GM12865 (cell line): Measurements from ENCODE around the gene WDR13.

Experiments used
- DNase-seq: peaks from one replicate; pipeline ENCODE4 v3.0.0; 2010; ENCODE audit warnings: low read depth
- H3K4me3 ChIP-seq: 2 replicates; pipeline ENCODE4 v1.5.1; 2011; ENCODE audit warnings: mild to moderate bottlenecking, low read depth, low read length, control low read depth
- CTCF ChIP-seq: IDR thresholded peaks from 2 replicates; pipeline ENCODE4 v1.5.1; 2011; ENCODE audit warnings: low read length, control low read depth, low read depth, inconsistent platforms; ENCODE audit not compliant: insufficient read depth; ENCODE audit errors: missing control alignments

WDR13 gene

GRCh38 chrX:48580662-48581061 is 16.6 kb upstream of the WDR13 start:
- DNase-seq: no peak
- no peak overlapping the region for H3K4me3 ChIP-seq
- TF ChIP-seq CTCF: no peak

- TF ChIP-seq CTCF: no peak
- DNase-seq: no peak
- no peak overlapping the region for H3K4me3 ChIP-seq
These were observed 12.6 kb upstream of the WDR13 start for GRCh38 chrX:48584698-48585097.

- DNase-seq: no peak
- no peak for TF ChIP-seq CTCF
- H3K4me3 ChIP-seq: no peak overlapping the region
These were observed 7.7 kb upstream of the WDR13 start for GRCh38 chrX:48589482-48590162.

- H3K4me3 ChIP-seq: no peak overlapping the region
- no peak for DNase-seq
- TF ChIP-seq CTCF: no peak
These were observed 6.8 kb upstream of the WDR13 start for GRCh38 chrX:48590203-48591103.

- TF ChIP-seq CTCF: no peak
- no peak overlapping the region for H3K4me3 ChIP-seq
These were observed 6.0 kb upstream of the WDR13 start for GRCh38 chrX:48591255-48591791.

GRCh38 chrX:48592971-48593370 is 4.3 kb upstream of the WDR13 start:
- no peak for DNase-seq
- TF ChIP-seq CTCF: no peak
- no peak overlapping the region for H3K4me3 ChIP-seq

More at GRCh38 chrX:48591255-48591791, 6.0 kb upstream of the WDR13 start:
- no peak for DNase-seq

GRCh38 chrX:48595929-48596328 is 1.4 kb upstream of the WDR13 start:
- no peak for TF ChIP-seq CTCF
- no peak overlapping the region for H3K4me3 ChIP-seq
- no peak for DNase-seq
